ACHN (cell line): ENCODE results near the gene FRRS1L.

ENCODE experiments used
- DNase-seq: peaks from one replicate; pipeline ENCODE4 v3.0.0-alpha.2; 2015
- in situ Hi-C: cut with HindIII; loops from 2 replicates; pipeline ENCODE4 v1.10.0; 2017; ENCODE audit warnings: low sequenced_read_pairs, low pct_ligation_motif_present, low pct_unique_long_range_greater_than_20kb

The FRRS1L gene, protein sequence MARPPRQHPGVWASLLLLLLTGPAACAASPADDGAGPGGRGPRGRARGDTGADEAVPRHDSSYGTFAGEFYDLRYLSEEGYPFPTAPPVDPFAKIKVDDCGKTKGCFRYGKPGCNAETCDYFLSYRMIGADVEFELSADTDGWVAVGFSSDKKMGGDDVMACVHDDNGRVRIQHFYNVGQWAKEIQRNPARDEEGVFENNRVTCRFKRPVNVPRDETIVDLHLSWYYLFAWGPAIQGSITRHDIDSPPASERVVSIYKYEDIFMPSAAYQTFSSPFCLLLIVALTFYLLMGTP

DNA sequence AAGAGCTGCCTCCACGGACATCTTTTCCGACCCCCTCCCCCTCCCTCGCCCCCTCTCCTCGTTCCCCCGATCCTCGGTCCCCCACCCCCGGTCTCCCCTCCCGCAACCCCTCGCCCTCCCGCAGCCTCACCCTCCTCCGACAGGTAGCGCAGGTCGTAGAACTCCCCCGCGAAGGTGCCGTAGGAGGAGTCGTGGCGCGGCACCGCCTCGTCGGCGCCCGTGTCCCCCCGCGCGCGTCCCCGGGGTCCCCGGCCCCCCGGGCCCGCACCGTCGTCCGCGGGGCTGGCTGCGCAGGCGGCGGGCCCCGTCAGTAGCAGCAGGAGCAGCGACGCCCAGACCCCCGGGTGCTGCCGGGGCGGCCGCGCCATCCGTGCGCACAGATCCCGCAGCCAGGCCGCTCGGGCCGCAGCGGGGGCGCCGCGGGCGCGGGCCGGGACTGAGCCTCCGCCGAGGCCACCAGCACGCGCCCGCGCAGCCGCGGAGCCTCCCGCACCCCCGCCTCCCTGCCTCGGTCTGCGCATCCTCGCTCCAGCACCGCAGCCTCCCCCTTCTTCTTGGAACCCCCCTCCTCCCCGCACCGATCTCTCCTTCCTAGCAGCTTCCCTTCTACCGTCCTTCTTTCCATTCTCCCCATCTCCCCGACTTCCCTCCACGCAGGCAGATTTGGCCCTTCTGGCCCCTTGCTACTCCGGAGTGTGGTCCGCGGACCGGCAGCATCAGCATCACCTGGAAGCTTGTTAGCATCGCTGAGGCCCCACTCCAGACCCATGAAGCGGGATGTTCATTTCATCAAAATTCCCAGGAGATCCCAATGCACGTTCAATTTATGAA lies at the start of gene FRRS1L:
Gene FRRS1L, minus strand, starts transcription at position 479 of the 831 bp plus-strand sequence. Its CDS starts 111 bp downstream, at position 368.
- in situ Hi-C loops: no loop called here
- no peak for DNase-seq

GRCh38 chr9:109214414-109214813 lies 47.4 kb upstream of the FRRS1L start:
- in situ Hi-C loops: no loop called here
- DNase-seq: no peak

- in situ Hi-C loops: no loop called here
- DNase-seq: no peak
Observed at GRCh38 chr9:109213285-109214121, 46.5 kb upstream of the FRRS1L start.

DNA sequence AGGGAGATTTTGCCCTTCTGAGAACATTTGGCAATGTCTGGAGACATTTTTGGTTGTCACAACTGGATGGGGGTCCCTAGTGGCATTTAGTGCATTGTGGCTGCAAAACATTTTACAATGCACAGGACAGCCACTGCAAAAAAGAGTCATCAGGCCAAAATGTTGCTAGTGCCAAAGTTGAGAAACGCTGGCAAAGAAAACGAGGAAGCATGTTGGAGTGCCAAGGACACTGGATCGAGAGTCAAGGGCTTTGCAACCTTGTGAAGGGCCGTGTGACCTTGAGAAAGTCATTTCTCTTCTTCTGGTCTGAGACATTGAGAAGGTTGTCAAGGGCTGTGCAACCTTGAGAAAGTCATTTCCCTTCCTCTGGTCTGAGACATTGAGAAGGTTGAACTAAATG lies 45.7 kb upstream of the FRRS1L start:
- in situ Hi-C loops: no loop called here
- no peak for DNase-seq

DNA sequence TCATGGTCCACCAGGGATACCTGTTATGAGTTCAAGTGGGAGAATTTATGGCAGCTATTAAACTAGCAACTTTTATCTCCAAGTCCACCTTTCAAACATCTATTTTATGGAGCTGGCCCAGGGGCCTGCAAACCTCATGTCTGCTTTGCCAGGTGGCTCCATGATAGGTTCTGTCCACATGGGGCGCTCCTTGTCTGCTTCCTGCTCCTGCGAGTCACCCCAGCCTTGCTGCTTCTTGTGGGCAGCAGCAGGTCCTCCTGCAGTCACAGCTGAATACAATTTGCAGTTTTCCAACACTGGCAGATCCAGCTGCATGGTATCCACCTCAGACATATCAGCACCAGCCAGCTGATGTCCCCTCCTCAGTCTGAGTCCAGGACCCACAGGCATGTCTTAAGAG lies 39.6 kb upstream of the FRRS1L start:
- in situ Hi-C loops: no loop called here
- DNase-seq: no peak

DNA sequence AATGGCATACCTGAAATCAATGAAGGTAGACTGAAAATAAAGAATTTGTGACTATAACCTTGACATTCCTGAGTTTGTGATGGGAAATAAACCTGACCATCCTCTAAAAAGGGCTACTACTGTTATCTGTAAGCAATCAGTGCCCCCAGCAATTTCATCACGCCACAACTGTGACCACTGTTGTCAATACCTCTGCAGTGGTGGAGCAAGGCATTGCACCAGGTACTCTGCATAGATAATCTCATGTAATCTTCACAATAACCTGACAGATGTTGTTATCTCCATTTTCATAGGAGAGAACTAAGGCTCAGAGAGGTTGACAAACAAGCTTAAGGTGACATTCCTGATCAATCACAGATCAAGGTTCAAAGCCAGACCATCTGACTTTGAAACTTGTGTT lies 38.5 kb upstream of the FRRS1L start:
- in situ Hi-C loops: no loop called here
- DNase-seq: no peak

GRCh38 chr9:109203761-109204360 lies 36.8 kb upstream of the FRRS1L start:
- in situ Hi-C loops: no loop called here
- no peak for DNase-seq

- in situ Hi-C loops: no loop called here
- no peak for DNase-seq
Observed at GRCh38 chr9:109199676-109200075, 32.6 kb upstream of the FRRS1L start.

GRCh38 chr9:109198736-109199382 lies 31.8 kb upstream of the FRRS1L start:
- in situ Hi-C loops: no loop called here
- DNase-seq: no peak

- DNase-seq: no peak
- in situ Hi-C loops: no loop called here
Observed at GRCh38 chr9:109193974-109194556, 27.0 kb upstream of the FRRS1L start.

- DNase-seq: peak; percentile 3
- in situ Hi-C loops: no loop called here
Observed at GRCh38 chr9:109192732-109193361, 25.8 kb upstream of the FRRS1L start.

- in situ Hi-C loops: no loop called here
- no peak for DNase-seq
Observed at GRCh38 chr9:109191746-109192145, 24.7 kb upstream of the FRRS1L start.

DNA sequence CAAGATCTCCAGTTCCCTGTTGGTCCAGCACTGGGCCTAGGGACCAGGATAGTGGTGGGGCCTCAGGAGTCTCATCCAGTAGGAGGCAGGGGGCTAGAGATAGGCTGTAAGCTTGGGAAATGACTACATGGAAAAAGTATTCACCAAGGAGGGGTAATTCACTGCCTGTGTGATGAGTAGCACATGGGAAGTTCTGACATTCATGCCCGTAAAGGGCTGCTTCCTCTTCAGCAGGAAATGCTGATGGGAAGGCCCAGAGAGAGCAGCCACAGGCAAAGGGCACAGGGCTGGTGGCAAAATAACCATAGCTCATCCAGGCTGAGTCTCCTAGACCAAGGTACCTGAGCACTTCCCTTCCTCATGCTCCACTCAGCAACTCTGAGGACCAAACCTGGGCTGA lies 23.1 kb upstream of the FRRS1L start:
- in situ Hi-C loops: no loop called here
- no peak for DNase-seq

DNA sequence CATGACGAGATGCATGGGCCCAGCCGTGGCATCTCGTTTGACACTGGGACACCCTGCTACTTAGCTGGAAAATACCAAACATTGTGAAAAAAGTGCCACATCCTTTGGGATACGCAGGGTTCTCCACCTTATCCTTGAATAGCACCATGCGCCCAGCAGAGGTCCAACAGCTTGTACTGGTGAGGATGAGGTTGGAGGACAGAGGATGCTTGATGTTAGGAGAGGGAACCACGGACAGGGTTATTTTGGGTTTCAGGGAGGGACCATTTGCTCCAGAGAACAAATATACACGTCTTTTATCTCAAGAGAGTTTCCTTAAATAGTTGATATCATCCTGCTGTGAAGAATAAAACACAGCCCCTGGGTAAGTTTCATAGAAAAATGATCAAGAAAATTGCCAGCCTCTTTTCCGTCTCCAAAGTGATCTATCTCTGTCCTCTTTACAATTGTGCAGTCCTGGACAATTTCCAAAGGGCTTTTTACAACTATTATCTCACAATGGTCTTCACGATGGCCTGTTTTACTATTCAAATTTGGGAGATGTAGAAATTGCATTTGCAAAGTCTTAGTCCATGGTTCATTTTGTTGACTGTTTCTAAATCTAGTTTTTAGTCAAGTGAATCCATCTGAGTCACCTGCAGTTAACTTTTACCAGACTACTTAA lies 19.9 kb upstream of the FRRS1L start:
- DNase-seq: no peak
- in situ Hi-C loops: no loop called here

DNA sequence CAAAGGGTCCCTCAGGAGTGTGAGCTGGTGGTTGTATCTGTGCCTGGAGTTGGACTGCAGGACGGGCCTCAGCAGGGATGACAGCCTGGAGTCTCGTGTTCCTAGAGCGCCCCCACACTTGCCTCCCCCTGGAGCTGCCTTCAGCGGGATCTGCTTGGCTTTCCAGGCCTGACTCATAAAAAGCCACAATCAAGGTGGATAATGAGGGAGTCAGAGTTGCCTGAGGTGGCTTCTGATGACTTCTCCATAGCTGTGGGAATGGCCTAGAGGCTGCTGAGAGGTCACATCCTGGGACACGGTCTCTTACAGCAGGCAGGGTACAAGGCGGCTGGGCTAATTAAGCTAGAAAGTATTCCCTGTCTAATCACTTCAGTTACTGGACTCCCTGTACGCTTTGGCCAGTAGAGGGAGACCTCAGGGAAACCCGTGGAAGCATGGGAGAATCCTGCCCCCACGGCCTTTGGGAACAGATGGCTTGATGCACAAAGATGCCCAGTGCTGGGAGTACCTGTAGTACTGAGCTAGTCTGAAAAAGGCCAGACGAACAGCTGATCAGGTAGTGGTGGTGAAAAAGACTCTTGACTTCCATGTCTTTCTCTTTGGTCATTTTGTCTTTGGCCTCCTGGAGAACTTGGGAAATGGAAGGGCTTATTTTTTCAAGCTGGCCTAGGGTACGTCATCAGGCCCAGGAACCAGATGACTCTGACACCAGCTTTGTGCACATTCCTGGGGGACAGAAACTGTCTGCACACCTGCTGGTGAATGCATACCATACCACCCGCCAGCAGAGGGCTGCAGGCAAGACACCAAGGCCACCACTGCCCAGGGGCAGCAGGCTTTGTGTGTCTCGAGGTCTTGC lies 16.1 kb upstream of the FRRS1L start:
- in situ Hi-C loops: no loop called here
- peak; percentile 37 for DNase-seq

DNA sequence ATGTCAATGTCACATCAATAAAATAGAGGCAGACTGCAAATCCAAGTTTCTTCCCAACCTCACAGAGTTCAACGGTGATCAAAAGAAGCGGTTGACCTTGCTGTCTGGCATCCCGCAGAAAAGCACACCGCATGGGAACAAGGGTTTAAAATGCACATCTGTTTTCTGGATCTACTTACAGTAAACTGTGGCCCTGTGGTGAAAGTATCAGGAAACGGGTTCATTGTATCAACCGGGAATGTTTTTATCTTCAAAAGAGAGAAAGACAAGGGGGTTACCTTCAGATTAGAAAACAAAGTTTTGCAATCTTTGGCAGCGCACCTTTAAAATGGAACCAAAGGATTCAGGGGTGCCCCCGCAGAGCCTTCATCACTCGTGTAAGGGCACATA lies 15.5 kb upstream of the FRRS1L start:
- in situ Hi-C loops: no loop called here
- no peak for DNase-seq
